Neural cell (in vitro differentiated cells): ENCODE data around the gene PPP1R12B. TPM values are rescaled to one million over a fixed set of nuclear protein-coding genes. Genes with fewer than 3 reads are reported as not detected.

ENCODE experiments used
- H2AFZ ChIP-seq: fragments of 200-600, 300-800 bp; sonication (generic), shearing (Covaris generic); 2 replicates; pipeline ENCODE4 v1.6.0; 2014; ENCODE audit warnings: low read depth, mild to moderate bottlenecking, antibody characterized with exemption, low read length, moderate library complexity
- H3F3A ChIP-seq: fragments of 200-600 bp; shearing (Covaris generic); 2 replicates; pipeline ENCODE4 v1.6.1; 2016; ENCODE audit warnings: mild to moderate bottlenecking, moderate library complexity, mixed read lengths, antibody characterized with exemption, low read length; ENCODE audit not compliant: insufficient read depth, poor library complexity, severe bottlenecking
- H3K27ac ChIP-seq: fragments of 200-600, 300-800 bp; sonication (generic), shearing (Covaris generic); 2 replicates; pipeline ENCODE4 v1.5.1; 2014; ENCODE audit warnings: mild to moderate bottlenecking, low read length, moderate library complexity
- H3K27me3 ChIP-seq: fragments of 300-800, 200-600 bp; sonication (generic), shearing (Covaris generic); 2 replicates; pipeline ENCODE4 v1.6.0; 2014; ENCODE audit warnings: mild to moderate bottlenecking, low read depth, low read length, moderate library complexity; ENCODE audit not compliant: insufficient read depth
- H3K36me3 ChIP-seq: fragments of 300-800, 200-600 bp; sonication (generic), shearing (Covaris generic); 2 replicates; pipeline ENCODE4 v1.5.1; 2014; ENCODE audit warnings: mild to moderate bottlenecking, antibody characterized with exemption, low read length, moderate library complexity; ENCODE audit not compliant: insufficient read depth
- H3K4me2 ChIP-seq: fragments of 300-800, 200-600 bp; sonication (generic), shearing (Covaris generic); 2 replicates; pipeline ENCODE4 v1.6.0; 2014; ENCODE audit warnings: mild to moderate bottlenecking, low read length
- H3K4me3 ChIP-seq: fragments of 300-800, 200-600 bp; sonication (generic), shearing (Covaris generic); 2 replicates; pipeline ENCODE4 v1.5.1; 2014; ENCODE audit warnings: mild to moderate bottlenecking, low read length, moderate library complexity
- H3K79me2 ChIP-seq: fragments of 200-600 bp; shearing (Covaris generic); replicated peaks from 2 replicates; pipeline ENCODE4 v1.6.0; 2014; ENCODE audit warnings: mild to moderate bottlenecking, low read length, moderate library complexity; ENCODE audit not compliant: insufficient read depth
- H3K9ac ChIP-seq: fragments of 300-800, 200-600 bp; sonication (generic), shearing (Covaris generic); 2 replicates; pipeline ENCODE4 v1.6.1; 2016; ENCODE audit warnings: mild to moderate bottlenecking, low read length, mixed read lengths
- H3K9me2 ChIP-seq: fragments of 200-600 bp; shearing (Covaris generic); 2 replicates; pipeline ENCODE4 v1.6.1; 2016; ENCODE audit warnings: mild to moderate bottlenecking, low read length, mixed read lengths; ENCODE audit not compliant: insufficient read depth
- H3K9me3 ChIP-seq: fragments of 200-600, 300-800 bp; sonication (generic), shearing (Covaris generic); 2 replicates; pipeline ENCODE4 v1.6.1; 2016; ENCODE audit warnings: mild to moderate bottlenecking, mixed run types, low read length, moderate library complexity, mixed read lengths
- H4K20me1 ChIP-seq: fragments of 200-600 bp; shearing (Covaris generic); 2 replicates; pipeline ENCODE4 v1.6.1; 2016; ENCODE audit warnings: mild to moderate bottlenecking, mixed run types; ENCODE audit not compliant: insufficient read depth
- CTCF ChIP-seq: fragments of 450-650 bp; IDR thresholded peaks from 2 replicates; pipeline ENCODE4 v1.5.1; 2014; ENCODE audit warnings: antibody characterized with exemption, mild to moderate bottlenecking, moderate library complexity; ENCODE audit not compliant: poor library complexity, severe bottlenecking
- EP300 ChIP-seq: fragments of 450-650 bp; conservative IDR thresholded peaks from 2 replicates; pipeline ENCODE4 v1.6.1; 2014; ENCODE audit warnings: antibody characterized with exemption, mild to moderate bottlenecking, moderate library complexity; ENCODE audit not compliant: poor library complexity, severe bottlenecking
- EZH2 ChIP-seq: fragments of 200-600, 300-800 bp; shearing (Covaris generic), sonication (generic); IDR thresholded peaks from 2 replicates; pipeline ENCODE4 v1.6.1; 2014; ENCODE audit warnings: antibody characterized with exemption, low read length, borderline replicate concordance, mild to moderate bottlenecking; ENCODE audit not compliant: insufficient read depth, poor library complexity, severe bottlenecking
- MXI1 ChIP-seq: fragments of 450-650 bp; conservative IDR thresholded peaks from 2 replicates; pipeline ENCODE4 v1.6.1; 2014; ENCODE audit warnings: antibody characterized with exemption, mild to moderate bottlenecking; ENCODE audit not compliant: poor library complexity, severe bottlenecking
- POLR2AphosphoS5 ChIP-seq: IDR thresholded peaks from 2 replicates; pipeline ENCODE4 v1.6.1; 2012
- RAD21 ChIP-seq: fragments of 450-650 bp; conservative IDR thresholded peaks from 2 replicates; pipeline ENCODE4 v1.6.1; 2014; ENCODE audit warnings: antibody characterized with exemption, mild to moderate bottlenecking, moderate library complexity
- REST ChIP-seq: IDR thresholded peaks from 2 replicates; pipeline ENCODE4 v1.6.1; 2012; ENCODE audit warnings: borderline replicate concordance
- SMC3 ChIP-seq: fragments of 450-650 bp; conservative IDR thresholded peaks from 2 replicates; pipeline ENCODE4 v1.6.1; 2014; ENCODE audit warnings: antibody characterized with exemption, mild to moderate bottlenecking, moderate library complexity; ENCODE audit not compliant: poor library complexity
- TAF1 ChIP-seq: IDR thresholded peaks from 2 replicates; pipeline ENCODE4 v1.6.1; 2012; ENCODE audit warnings: low read depth
- polyA plus RNA-seq: library from polyadenylated mRNA; depleted of rRNA; stranded (reverse); fragments of >200 nt; gene quantifications from 2 replicates; pipeline ENCODE4 v1.2.3, GENCODE V29; 2014

The PPP1R12B gene
- polyA plus RNA-seq, 1 donor from 2014 or later: 9.8 TPM

- no peak for TF ChIP-seq TAF1
These were observed 227.6 kb downstream of the PPP1R12B start (continued) for GRCh38 chr1:202575918-202576653.

GRCh38 chr1:202576816-202577215, 228.3 kb downstream of the PPP1R12B start:
- H4K20me1 ChIP-seq: no peaks in the 10 kb centered on the region
- peaks cover 4% of the 10 kb centered on the region for H3K27me3 ChIP-seq
- H3K36me3 ChIP-seq: peaks cover 4% of the 10 kb centered on the region
- H3K4me2 ChIP-seq: no peak overlapping the region
- no peaks in the 10 kb centered on the region for H3K9me3 ChIP-seq
- no peaks in the 10 kb centered on the region for H3K79me2 ChIP-seq
- no peak overlapping the region for H3K4me3 ChIP-seq
- TF ChIP-seq REST: no peak
- no peak for TF ChIP-seq MXI1
- H3K27ac ChIP-seq: no peak overlapping the region
- H3K9ac ChIP-seq: no peak overlapping the region
- no peaks in the 10 kb centered on the region for H3K9me2 ChIP-seq
- H3F3A ChIP-seq: no peaks in the 10 kb centered on the region
- no peak overlapping the region for H2AFZ ChIP-seq

GRCh38 chr1:202577381-202577780, 228.9 kb downstream of the PPP1R12B start:
- Histone ChIP-seq H3F3A (no peaks in the 10 kb centered on the region), H3K9me3 (no peaks in the 10 kb centered on the region), H3K4me3 (no peak overlapping the region), H3K27ac (no peak overlapping the region), H3K9ac (no peak overlapping the region), H2AFZ (no peak overlapping the region), H3K79me2 (no peaks in the 10 kb centered on the region), H3K36me3 (peaks cover 4% of the 10 kb centered on the region), H4K20me1 (no peaks in the 10 kb centered on the region), H3K27me3 (peaks cover 4% of the 10 kb centered on the region), H3K4me2 (no peak overlapping the region), H3K9me2 (no peaks in the 10 kb centered on the region)
- TF ChIP-seq REST: no peak
- no peak for TF ChIP-seq TAF1
- no peak for TF ChIP-seq EP300
- TF ChIP-seq CTCF: no peak
- no peak for TF ChIP-seq POLR2AphosphoS5
- no peak for TF ChIP-seq MXI1
- TF ChIP-seq EZH2: no peak
- no peak for TF ChIP-seq RAD21
- TF ChIP-seq SMC3: no peak
